Stimulated activated CD4-positive, alpha-beta T cell treated with anti-CD3 and anti-CD28 coated beads, Interleukin-4, amount 100 ng/mL, for 4 hours (primary cell): ENCODE measurements around the gene SEMA3A.
"Not testable (repeated sequence)": the region's sequence is repeated elsewhere in the genome, so short reads cannot be mapped to it uniquely, and the experiment has no call there.

Experiments
- DNase-seq, 2 experiments: peaks; one replicate each; pipeline ENCODE4 v3.0.0-alpha.2; 2020

The SEMA3A gene

DNA sequence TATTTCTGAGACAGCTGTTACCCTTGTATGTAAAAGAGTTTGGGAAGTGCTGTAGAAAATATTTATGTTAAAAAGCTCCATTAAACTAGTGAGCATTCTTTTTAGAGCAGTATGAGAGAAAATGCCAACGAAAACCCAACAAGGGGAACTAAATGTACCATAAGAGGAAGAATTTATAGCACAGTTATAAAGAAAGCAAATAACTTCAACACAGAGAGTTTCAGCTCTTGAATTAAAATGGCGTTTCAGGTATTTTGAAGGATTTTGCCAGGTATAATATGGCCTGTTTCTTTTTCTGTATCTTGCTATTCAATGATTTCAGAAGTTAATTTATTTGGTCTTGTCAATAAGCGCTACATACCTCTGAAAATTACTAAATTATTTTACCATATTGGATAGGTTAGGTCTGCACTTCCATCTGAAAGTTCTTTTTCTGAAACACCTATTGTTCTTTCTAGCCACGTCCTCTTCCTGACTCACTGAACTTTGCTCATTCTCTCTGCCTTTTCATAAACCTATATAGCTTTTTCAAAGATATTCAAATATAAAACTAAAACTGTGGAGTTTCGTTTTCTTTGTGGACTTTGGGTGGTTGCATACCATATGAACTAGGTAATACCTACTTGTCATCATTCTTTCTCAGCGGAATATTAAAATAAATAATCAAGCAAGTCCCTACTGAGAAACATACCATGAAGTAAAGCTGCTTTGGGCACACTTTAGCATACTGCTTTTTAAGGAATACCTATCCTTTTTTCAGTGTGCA, 136.1 kb downstream of the SEMA3A start:
- DNase-seq = no peak

DNA sequence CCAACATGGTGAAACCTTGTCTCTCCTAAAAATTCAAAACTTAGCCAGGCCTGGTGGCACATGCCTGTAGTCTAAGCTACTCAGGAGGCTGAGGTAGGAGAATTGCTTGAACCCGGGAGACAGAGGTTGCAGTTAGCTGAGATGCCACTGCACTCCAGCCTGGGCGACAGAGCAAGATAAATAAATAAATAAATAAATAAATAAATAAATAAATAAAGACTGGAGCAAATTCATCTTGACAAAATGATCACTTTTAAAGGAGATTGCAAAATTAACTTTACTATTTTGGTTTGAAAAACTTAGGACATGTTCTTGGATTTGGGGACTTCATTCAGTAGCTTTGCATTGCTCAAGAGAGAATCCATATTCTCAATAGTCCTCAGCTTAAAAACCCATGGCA, 137.0 kb downstream of the SEMA3A start:
- DNase-seq = no peak

DNA sequence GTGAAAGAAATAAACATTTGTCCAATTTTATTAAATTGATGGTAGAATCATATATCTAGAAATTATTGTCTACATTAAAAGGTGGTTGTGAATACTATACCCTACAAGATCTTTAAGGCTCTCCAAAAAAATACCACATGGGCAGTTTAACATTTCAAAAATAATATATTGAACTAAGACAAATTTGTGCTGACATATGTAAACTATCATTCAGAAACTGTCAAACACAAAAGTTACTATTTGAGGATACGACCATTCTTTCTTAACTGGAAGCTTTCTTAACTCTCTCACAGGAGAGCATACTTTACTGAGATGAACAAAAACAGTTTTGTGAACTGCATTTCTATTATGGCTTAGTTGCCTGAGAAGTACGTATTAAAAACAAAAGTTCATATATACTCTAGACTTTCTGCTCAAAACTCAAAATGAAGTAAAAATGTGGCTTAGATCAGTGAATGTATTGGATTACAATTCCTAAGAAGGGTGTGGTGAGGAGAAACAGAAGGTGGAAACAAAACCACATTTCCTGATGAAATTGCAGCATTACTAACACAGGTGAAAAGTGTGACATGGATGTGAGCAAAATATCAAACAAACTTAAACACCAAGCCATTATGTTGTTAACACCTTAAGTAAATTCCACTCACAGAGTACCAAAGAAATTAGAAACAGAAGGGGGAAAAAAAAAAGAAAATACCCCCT, 138.5 kb downstream of the SEMA3A start:
- DNase-seq = no peak

DNA sequence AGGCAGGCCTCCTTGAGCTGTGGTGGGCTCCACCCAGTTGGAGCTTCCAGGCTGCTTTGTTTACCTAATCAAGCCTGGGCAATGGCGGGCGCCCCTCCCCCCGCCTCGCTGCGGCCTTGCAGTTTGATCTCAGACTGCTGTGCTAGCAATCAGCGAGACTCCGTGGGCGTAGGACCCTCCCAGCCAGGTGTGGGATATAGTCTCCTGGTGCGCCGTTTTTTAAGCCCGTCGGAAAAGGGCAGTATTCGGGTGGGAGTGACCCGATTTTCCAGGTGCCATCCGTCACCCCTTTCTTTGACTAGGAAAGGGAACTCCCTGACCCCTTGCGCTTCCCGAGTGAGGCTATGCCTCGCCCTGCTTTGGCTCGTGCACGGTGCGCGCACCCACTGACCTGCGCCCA, 139.4 kb downstream of the SEMA3A start:
- not testable (repeated sequence) for DNase-seq

DNA sequence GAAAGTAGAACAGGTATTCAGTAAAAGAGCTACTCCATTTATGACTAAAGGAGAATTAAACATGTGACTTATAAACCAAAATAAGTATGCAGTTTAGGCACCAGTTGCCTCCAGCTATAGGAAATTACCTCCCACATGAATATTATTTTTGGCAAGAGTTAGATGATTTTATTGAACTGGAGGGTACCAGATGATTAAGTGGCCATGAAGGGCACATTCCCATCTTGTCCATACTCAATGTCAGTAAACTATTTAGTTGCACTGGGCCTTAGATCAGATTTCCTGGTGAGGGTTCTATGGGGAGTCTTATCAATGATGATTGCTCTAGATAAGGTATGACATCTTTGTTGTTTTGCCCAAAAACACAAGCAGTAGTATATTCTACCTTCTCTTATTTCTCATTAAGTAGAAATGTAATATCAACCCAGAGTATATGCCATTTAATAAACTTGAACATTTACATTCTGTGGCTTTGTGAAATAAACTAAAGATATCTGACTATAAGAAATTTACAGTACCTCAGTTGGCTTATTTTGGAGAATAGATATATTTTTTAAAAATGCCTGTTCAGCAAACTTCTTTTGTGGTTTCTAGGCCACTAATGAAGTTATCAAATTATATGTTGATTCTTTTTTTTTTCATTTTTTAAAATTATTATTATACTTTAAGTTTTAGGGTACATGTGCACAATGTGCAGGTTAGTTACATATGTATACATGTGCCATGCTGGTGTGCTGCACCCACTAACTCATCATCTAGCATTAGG, 145.3 kb downstream of the SEMA3A start:
- DNase-seq = no peak

DNA sequence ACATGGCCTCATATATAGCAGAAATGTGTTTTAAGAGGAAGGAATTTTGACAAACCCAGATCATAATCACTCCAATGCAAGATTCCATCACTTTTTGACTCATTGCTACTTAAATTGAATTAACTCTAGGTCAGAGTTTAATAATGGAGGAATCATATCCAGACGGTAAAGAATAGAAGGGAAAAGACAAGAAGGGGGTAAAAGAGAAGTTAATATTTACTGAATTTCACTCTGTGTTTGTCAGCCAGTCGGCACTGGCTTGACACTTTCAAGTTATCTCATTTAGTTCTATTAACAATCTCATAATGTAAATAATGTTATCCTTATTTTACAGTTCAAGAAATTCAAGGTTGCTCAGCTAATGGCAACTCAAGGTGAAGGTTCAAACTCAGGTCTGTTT, 147.5 kb downstream of the SEMA3A start:
- no peak for DNase-seq

DNA sequence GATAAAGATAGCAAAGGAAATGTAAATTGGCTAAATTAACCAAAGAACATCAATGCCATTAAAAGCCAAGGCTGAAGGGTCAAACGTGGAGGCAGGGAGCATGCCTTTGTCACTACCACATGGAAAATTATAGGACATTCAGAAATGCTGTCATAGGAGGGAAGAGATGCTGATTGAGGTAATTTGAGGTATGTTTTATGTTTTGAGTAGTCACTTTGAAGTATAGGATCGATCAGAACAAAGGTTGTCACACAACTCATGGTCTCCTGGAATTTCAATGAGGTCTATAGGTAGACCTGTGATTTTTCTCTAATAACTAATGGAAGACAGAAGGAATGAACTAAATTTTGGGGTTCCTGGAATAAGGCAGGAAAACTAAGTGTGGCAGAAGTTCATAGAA, 149.8 kb downstream of the SEMA3A start:
- DNase-seq = no peak

DNA sequence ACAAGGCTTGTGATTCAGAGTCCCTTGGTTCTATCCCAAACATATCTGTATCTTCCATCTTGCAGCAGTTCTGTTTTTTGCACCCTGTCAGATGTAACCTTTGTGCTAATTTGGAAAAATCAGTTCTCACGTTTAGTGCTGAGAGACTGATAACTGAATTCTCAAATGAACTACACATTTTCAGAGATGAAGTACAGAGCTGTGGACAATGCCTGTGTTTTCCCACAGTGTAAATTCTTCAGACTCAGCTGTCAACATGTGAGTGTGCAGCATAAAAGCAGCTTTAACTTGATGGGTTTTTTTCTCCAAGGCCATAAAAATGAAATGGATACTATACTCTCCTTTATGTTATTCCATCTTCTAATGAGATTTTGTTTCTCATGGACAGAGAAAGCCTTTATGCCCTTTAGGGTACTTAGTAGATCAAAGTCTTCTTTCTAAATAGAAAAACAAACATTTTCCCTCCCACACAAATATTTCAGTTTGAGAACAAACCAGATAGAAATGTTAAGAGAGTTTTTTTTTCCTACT, 150.9 kb downstream of the SEMA3A start:
- no peak for DNase-seq

DNA sequence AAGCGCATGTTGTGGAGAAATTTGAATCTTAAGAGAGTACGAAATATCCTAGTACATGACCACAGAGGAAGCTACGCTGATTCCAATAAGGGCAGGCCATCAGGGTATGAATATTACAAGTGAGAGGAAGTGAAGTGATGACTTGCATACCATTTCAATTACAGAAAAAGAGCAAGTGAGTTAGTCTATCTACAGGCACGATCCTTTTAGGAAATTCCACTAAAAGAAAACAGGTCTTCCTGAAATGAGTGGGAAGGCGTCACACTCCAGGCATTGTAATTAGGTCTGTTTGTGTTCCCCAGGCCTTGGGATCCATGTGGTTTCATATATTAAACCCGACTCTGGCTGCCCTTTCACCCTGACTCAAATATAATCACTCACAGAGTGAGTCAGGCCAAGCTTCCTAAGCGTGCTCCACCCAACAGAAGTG, 152.5 kb downstream of the SEMA3A start:
- DNase-seq = no peak

DNA sequence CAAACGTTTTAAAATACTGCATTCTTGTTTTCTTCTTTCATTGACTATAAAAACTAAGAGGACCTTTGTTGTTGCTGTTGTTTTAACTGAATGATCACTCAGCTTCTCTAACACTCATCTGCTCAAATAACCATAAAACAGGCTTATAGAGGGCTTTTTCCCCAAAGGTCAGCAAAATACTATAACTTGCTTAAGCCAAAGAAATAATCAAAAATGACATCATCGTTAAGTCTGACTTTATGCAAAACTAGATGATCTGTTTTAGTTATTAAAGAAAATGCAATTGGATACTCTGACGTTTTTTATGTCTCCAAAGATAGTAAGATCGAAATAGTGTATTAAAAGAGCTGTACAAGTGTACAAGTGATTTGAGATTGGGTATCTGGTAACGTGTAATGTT, 152.9 kb downstream of the SEMA3A start:
- DNase-seq = no peak

DNA sequence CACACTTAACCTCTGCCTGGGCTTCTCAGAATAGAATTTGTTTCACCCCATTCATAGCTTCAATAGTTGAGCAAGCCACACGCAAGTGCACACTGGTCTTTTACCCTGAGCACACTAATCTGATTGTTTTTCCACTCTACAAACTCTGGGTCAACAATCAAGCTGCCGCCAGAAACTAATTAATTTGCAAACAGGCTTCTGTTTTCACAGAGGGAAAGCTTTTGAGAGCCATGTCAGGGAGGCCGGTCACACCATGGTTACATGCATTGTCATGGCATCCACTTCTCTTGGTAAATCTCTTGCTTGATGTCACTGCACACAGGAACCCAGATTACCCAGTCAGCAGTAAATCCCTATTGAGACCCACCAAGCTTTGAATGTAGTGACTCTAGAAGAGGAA, 154.2 kb downstream of the SEMA3A start:
- DNase-seq = no peak

DNA sequence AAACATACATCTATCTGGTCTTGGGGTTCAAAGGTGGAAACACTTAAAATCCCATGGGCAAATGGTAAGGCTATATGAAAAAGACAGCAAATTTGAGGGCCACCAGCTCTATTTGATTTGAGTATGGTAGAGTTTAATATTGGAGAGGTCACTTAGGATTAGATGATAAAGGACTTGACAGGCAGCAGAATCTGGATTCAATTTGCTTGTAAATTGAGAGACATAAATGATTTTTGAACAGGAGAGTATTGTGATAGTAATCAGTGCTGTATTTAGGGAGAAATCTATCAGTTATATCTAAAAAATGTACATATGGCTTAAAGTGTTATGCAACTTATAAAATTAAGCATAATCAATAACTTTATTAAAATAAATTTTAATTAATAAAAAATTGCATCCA, 155.2 kb downstream of the SEMA3A start:
- no peak for DNase-seq

DNA sequence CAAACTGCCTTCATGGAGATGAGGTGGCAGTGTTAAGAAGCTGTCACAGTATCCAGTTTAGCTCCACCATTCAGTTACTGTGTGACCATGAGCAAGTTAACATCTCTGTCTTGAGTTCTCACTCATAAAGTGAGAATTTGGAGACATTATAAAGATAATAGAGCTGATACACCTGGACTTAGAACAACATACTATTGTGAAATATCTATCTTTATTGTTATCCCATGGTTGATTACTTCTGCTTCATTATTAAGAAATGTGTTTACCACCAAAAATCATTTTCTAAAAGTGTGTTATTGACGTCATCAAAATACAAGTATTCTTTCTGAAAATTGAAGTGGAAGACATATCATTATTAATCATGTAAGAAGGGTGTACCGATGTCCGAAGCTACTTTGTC, 166.9 kb downstream of the SEMA3A start:
- no peak for DNase-seq

DNA sequence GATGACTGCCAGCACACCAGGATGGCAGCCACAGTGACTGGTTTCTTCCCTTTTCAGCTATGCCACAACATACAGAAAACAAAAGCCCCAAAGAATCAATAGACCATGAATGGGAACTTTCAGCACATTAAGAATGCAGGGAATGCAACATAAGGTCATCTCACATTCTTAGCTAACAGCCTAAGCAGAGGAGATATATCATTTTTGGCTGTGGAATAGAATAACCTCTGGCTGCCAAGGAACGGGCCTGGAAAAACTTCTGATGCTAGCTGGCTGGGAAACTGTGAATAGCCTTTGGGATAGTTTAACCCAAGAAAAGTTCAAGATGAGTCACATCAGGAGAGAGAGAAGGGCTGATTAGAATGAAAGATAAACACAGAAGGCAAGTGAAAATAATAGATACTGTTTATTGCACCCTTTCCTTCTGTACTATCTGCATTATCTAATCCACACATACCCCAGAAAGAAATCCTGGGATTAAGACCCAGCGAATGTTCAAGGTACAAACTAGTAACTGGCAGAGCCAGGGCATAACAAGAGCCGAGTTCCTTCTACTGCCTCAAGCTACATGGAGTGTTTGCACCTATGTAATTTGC, 169.2 kb downstream of the SEMA3A start:
- DNase-seq = no peak

DNA sequence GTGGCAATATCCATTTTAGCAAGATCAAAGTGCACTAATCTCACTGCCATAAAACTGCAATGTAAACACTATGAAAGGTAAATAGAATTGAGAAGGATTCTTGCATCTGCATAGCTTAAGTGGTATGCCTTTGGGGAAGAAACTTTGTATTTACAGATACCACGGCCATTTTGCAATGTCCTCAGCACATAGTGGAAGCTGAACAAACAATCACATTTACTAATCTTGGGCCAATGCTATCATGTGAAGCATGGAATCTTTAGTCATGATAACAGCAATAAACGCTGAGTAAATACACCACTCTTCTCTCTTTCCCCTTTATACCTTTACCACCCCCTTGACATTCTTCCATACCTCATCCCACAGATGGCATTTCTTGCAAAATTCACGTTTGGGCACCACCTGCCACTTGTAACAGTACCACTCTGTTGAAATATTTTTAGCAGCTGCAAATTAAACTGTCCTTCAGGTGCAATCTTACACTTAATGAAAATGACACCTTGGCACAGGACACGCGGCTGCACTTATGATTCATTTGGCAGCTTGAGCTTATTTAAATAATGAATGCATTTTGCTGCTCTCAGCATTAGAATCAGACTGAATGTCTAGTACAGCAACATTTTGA, 171.8 kb downstream of the SEMA3A start:
- DNase-seq = no peak

DNA sequence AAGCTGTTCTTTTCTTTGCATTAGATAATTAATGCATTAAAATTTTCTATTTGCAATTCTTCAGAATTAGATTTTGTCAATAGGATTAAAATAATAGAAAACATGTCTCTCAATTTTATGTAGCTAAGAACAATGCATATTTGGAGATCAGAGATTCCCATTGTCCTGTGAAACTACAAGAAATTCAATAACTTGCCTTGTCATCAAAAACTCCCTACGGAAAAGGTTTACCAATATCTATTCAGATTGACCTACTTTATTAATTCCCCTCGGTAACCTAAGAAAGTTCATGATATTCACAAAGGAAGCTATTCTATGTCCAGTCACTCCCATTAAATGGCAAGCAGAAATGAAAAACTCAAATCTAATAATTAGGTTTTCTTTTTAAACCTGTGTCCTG, 172.6 kb downstream of the SEMA3A start:
- DNase-seq = no peak

DNA sequence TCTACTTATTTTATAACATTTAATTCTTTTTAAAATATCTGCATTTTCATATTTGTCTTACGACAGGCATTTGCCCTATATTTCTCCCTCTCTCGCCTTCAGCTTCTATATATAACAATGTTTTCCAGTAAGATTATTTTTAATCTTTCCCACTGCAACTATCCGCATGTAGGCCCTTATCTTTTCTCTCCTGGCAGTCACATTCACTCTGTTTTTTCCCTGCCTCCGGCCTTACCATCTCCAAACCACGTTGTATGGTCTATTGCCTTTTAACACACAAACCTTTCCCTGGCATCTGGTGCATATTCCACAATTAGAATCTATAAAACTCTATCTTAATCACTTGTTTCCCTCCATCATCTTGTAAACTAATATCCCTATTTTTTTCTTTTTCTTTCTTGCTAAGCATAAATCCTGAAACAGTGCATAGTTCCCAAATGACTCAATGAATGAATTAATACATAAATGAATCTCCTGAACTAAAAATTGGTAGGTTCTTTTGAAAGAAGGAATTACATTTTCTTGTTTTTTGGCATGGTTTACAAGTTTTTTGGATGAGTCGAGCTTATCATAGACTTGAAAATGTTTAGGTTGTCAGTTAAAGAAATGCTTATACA, 173.2 kb downstream of the SEMA3A start:
- DNase-seq = no peak

DNA sequence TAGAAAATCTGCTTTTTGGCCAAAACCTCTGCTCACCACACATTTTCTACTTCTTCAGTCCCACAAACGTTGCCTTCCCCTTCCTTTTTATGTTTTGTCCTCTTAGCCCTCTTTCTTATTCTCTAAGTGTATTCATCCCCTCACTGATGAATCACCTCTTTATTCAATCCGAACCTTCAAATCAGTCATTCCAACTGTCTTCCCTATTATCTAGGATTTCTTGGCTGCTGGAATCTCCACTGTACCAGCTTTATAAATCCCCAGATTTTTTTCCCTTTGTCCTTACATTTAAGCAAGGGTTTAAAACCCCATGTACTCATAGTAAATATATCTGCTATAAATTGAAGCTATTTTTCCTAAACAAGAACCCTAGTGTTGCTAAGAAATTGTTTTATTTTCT, 176.9 kb downstream of the SEMA3A start:
- DNase-seq = no peak

DNA sequence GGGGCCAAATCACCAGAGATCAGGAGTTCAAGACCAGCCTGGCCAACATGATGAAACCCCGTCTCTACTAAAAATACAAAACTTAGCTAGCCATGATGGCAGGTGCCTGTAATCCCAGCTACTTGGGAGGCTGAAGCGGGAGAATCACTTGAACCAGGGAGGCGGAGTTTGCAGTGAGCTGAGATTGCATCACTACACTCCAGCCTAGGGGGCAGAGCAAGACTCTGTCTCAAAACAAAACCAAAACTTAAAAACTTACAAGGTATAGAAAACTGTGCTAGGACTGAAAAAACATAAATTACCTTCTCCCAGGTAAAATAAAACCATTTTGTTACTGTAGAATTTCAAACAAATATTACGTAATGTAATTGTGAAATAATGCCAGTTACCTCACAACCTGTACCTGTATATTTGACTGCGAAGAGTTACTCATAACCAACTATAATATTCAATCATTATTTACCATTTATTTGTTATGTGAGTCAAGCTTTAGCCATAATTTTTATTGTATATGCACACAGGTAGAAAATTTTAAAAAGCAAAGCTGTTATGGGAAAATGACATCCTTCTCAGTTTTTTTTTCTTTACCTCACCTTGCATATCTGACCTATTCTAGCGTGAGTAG, 180.9 kb downstream of the SEMA3A start:
- no peak for DNase-seq

DNA sequence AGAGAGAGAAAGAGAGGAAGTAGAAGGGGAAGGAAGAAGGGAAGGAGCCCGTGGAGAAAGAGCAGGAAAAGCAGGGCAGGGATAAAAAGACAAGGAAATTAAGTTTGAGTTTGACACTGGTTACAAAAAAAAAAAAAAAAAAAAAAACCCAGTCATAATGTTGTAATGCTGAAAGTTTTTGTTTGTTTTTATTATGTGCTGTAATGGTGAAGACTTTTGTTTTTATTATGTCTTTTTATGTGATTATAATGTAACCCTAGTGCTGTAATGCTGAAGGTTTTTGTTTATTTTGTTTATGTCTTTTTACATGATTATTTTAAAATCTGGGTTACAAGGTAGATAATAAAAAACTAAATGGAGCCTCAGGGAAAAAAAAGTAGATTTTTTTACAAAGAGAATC, 184.8 kb downstream of the SEMA3A start:
- DNase-seq = no peak

DNA sequence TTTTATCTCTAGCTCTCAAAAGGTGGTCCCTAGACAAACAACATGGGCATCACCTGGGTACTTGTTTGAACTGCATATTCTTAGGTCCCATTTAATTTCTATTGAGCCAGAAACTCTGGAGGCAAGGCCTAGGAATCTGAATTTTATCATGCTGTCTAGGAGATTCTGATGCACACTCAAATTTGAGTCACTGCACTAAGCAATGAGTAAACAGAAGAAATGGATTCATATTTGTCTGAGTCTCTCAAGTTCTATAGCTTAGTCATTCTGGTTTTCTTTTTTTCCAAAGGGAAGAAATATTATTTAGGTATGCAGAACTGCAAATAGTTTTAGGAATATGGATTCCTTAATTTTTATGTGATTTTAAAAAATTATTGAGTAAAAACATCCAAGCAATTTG, 185.5 kb downstream of the SEMA3A start:
- no peak for DNase-seq

DNA sequence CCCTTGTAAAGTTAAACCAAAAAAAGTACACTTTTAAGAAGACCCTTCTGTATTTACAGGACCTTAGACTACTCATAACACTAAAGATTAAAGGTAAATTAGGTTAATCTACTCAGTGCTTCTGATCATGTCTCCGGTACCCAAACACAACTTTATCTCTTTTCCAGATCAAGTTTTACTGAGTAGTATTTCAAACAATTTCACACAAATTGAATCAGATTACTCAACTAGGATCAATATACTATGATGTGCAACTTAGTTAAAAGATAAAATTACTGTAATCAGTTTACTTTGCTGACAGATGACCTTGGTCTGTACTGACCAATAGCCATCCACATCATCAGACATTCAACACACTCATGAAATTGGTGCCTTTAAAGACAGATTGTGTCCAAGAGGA, 191.4 kb downstream of the SEMA3A start:
- DNase-seq = no peak
